Dendritic cell treated with granulocyte-macrophage colony-stimulating factor and Interleukin-4, amounts not matched to agents 40 ng/mL and 50 ng/mL, for 4 days (primary cell): ENCODE results near the gene RBM26.

Experiments
- H3K27ac Mint-ChIP-seq: one replicate; pipeline ENCODE4 v1.8.0; 2022; ENCODE audit warnings: mild to moderate bottlenecking, mixed read lengths
- H3K27me3 Mint-ChIP-seq: one replicate; pipeline ENCODE4 v1.8.0; 2022; ENCODE audit warnings: mild to moderate bottlenecking, mixed read lengths
- H3K36me3 Mint-ChIP-seq: one replicate; pipeline ENCODE4 v1.8.0; 2022; ENCODE audit warnings: low read depth, mixed read lengths
- H3K4me1 Mint-ChIP-seq: one replicate; pipeline ENCODE4 v1.8.0; 2022; ENCODE audit warnings: low read depth, mixed read lengths
- H3K4me3 Mint-ChIP-seq: one replicate; pipeline ENCODE4 v1.8.0; 2022; ENCODE audit warnings: mild to moderate bottlenecking, moderate library complexity, mixed read lengths
- H3K9me3 Mint-ChIP-seq: one replicate; pipeline ENCODE4 v1.8.0; 2022; ENCODE audit warnings: mixed read lengths
- intact Hi-C: fragments of 100-400 bp; cut with micrococcal nuclease; formaldehyde crosslinking; loops from one replicate; pipeline ENCODE4 v1.15.0; 2022

RBM26 gene

DNA sequence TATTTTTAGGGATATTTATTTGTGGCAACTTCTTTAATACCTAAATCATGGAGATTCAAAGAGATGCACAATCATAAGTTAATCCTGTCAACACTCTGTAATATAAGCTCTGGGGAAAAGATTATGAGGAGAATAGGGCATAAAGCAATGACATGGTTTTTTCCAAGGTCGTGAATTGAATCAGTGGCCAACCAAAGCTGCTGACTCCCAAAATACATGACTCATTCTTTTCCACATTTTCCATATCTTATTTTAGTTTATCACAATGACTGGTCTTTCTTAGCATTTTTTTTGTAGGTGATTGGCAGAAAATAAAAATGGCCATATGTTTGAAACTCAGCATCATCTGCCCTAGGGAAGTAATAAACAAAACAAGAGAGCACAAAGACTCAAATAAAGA is 28.5 kb upstream of the RBM26 start:
- Mint-ChIP-seq H3K4me3 (no peak overlapping the region), H3K27ac (no peak overlapping the region), H3K4me1 (no peaks in the 10 kb centered on the region), H3K36me3 (no peaks in the 10 kb centered on the region), H3K9me3 (no peaks in the 10 kb centered on the region), H3K27me3 (no peaks in the 10 kb centered on the region)
- intact Hi-C loops = no loop called here

DNA sequence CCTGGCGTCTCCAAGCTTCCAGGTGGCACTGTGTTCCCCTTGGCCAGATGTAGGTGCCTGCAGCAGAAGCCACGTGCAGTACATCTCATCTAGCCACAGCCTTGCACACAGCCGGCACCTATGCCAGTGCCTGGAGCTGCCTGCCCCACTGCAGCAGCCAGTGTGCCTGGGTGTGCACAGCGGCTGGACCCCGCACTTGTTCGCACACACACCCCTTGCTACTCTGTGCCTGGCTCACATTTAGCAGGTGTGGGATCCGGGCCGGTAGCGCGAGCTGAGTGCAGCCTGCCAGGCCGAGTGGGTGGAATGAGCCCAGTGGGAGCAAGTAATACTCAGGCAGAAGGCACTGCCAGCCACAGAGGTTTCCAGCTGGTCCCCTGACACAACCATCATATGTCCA is 26.9 kb upstream of the RBM26 start:
- H3K4me1 Mint-ChIP-seq = no peaks in the 10 kb centered on the region
- H3K4me3 Mint-ChIP-seq = no peak overlapping the region
- no peaks in the 10 kb centered on the region for H3K27me3 Mint-ChIP-seq
- no peak overlapping the region for H3K27ac Mint-ChIP-seq
- intact Hi-C loops = no loop called here
- no peaks in the 10 kb centered on the region for H3K9me3 Mint-ChIP-seq
- no peaks in the 10 kb centered on the region for H3K36me3 Mint-ChIP-seq

DNA sequence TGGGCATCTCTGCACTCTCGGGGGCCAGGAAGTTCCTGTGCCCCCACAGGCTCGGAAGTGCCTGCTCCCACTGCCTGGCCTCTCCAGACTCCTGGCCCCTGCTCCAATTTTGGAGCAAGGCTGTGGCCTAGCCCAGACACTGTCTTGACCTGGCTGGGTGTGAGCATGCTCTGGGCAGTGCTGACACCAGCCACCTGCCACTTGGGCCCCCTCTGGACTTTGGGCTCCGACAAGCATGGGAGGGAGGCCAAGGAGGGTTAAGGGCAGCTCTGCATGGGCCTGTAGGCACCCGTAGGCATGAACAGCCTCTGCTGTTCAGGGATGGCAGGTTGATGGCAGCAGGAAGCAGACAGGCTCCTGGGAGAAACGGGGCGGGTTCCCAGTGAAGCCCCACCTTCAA is 26.0 kb upstream of the RBM26 start:
- Mint-ChIP-seq H3K36me3 (no peaks in the 10 kb centered on the region), H3K4me1 (no peaks in the 10 kb centered on the region), H3K27ac (no peak overlapping the region), H3K9me3 (no peaks in the 10 kb centered on the region), H3K27me3 (no peaks in the 10 kb centered on the region), H3K4me3 (no peak overlapping the region)
- intact Hi-C loops = no loop called here

- intact Hi-C loops = no loop called here
Observed at GRCh38 chr13:79429309-79429708, 23.3 kb upstream of the RBM26 start.

GRCh38 chr13:79427883-79428282 is 21.8 kb upstream of the RBM26 start:
- Mint-ChIP-seq H3K36me3 (no peaks in the 10 kb centered on the region), H3K4me1 (no peaks in the 10 kb centered on the region), H3K9me3 (no peaks in the 10 kb centered on the region), H3K27me3 (peaks cover 1% of the 10 kb centered on the region), H3K4me3 (no peak overlapping the region), H3K27ac (no peak overlapping the region)
- intact Hi-C loops = no loop called here

More at GRCh38 chr13:79429309-79429708, 23.3 kb upstream of the RBM26 start:
- Mint-ChIP-seq H3K4me3 (no peak overlapping the region), H3K4me1 (no peaks in the 10 kb centered on the region), H3K27me3 (peaks cover 1% of the 10 kb centered on the region), H3K27ac (no peak overlapping the region), H3K9me3 (no peaks in the 10 kb centered on the region), H3K36me3 (no peaks in the 10 kb centered on the region)

DNA sequence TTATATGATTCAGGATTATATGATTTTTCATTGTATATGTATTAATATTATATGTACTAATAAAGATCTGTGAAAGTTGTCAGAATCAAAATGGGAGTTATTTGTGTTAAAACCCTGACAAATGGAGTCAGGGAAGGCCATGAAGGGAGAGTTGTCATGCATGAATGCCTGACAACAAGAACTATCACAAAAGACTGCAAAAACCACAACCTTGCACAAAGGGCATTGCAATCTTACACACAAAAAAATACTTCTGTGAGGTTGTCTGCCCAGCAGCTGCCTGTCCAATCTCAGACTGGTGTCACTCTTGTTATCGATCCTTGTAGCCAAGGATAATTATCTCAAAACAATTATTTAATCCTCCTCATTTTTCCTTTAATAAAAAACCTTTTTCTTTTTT is 21.2 kb upstream of the RBM26 start:
- Mint-ChIP-seq H3K4me3 (no peak overlapping the region), H3K27ac (no peak overlapping the region), H3K9me3 (no peaks in the 10 kb centered on the region), H3K36me3 (no peaks in the 10 kb centered on the region), H3K27me3 (peaks cover 1% of the 10 kb centered on the region), H3K4me1 (no peaks in the 10 kb centered on the region)
- intact Hi-C loops = no loop called here

DNA sequence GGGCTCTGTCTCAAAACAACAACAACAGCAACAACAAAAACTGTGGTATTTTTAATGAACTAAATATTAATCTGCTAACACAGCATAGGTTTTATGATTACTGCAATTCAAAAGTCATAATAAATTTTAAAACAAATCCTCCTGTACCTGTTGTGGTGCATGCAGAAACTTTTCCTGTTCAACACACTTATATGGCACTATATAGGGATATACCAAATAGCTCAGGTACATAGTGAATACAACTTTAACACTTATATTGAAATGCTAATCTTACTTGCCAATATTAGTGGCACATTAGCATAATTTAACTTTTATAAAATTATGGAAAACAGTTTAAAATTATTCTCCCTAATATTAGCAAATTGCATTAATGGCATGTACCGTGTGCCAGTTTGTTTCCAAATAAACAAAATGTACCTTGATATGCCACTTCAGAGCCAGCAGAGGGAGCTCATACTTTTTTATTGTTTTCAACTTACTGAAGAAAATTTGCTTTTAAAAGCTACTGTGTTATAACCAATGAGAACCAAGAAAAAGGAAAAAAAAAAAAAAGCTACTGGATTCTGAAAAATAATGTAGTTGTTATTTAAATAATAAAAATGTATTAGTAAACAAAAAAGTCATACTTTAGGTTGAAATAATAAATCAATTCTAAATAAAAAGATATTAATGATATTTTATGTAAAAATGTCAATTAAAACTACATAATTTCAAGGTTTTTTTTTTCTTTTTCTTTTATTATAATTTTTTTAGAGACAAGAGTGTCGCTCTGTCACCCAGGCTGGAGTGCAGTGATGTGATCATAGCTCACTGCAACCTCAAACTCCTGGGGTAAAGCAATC is 18.0 kb upstream of the RBM26 start:
- Mint-ChIP-seq H3K4me1 (no peaks in the 10 kb centered on the region), H3K9me3 (no peaks in the 10 kb centered on the region), H3K27me3 (peaks cover 1% of the 10 kb centered on the region), H3K36me3 (no peaks in the 10 kb centered on the region), H3K27ac (no peak overlapping the region), H3K4me3 (no peak overlapping the region)
- intact Hi-C loops = loop anchor here (1.0 kb wide), 1 partner anchor 117 kb away; no protein-coding TSS in a partner anchor

- intact Hi-C loops = no loop called here
- H3K4me3 Mint-ChIP-seq = no peak overlapping the region
- H3K27me3 Mint-ChIP-seq = peaks cover 1% of the 10 kb centered on the region
- no peaks in the 10 kb centered on the region for H3K9me3 Mint-ChIP-seq
- H3K27ac Mint-ChIP-seq = no peak overlapping the region
- H3K36me3 Mint-ChIP-seq = no peaks in the 10 kb centered on the region
- H3K4me1 Mint-ChIP-seq = no peaks in the 10 kb centered on the region
Observed at GRCh38 chr13:79423340-79423739, 17.3 kb upstream of the RBM26 start.

DNA sequence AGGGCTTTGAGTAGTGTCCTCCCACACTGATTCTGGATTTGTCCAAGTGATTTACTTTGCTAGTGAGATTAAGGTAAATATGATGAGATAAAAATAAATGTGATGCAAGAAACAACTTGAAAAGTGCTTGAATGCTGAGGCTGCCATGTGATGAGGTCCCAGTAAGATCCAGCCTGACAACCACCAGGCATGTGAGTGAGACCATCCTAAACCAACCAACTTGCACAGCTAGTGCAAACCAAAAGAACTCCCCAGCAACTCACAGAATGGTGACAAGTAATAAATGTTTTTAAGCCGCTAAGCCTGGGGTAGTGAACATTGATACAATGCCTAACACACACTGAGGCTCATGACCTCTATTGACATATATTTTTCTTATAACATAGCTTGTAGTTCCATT is 13.3 kb upstream of the RBM26 start:
- Mint-ChIP-seq H3K27me3 (no peaks in the 10 kb centered on the region), H3K27ac (no peak overlapping the region), H3K4me1 (no peaks in the 10 kb centered on the region), H3K4me3 (no peak overlapping the region), H3K36me3 (no peaks in the 10 kb centered on the region), H3K9me3 (no peaks in the 10 kb centered on the region)
- intact Hi-C loops = no loop called here

GRCh38 chr13:79417741-79418140 is 11.7 kb upstream of the RBM26 start:
- H3K36me3 Mint-ChIP-seq = no peaks in the 10 kb centered on the region
- no peaks in the 10 kb centered on the region for H3K9me3 Mint-ChIP-seq
- H3K27me3 Mint-ChIP-seq = no peaks in the 10 kb centered on the region
- intact Hi-C loops = no loop called here
- no peak overlapping the region for H3K27ac Mint-ChIP-seq
- H3K4me1 Mint-ChIP-seq = no peaks in the 10 kb centered on the region
- no peak overlapping the region for H3K4me3 Mint-ChIP-seq

- H3K9me3 Mint-ChIP-seq = no peaks in the 10 kb centered on the region
- no peaks in the 10 kb centered on the region for H3K36me3 Mint-ChIP-seq
- H3K27me3 Mint-ChIP-seq = no peaks in the 10 kb centered on the region
- no peak overlapping the region for H3K27ac Mint-ChIP-seq
- no peak overlapping the region for H3K4me3 Mint-ChIP-seq
- intact Hi-C loops = no loop called here
- no peaks in the 10 kb centered on the region for H3K4me1 Mint-ChIP-seq
Observed at GRCh38 chr13:79413521-79413920, 7.5 kb upstream of the RBM26 start.

DNA sequence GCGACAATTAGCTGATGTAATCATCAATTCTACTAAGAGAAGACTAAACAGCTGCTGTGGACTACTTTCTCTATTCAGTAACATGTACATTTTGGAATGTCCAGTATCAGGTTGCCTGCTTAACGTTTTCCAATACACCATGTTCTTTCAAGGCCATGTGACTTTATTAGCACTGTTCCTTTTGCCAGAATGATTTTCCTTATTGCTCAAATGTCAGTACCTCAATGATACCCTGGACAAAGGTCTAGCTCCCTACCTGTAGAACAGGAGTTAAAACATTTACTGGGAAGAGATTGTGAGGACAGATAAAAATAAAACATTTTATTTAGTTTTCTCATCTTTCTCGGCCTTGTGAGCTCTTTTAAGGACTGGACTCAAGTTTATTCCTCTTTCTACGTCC is 3.8 kb upstream of the RBM26 start:
- Mint-ChIP-seq H3K9me3 (no peaks in the 10 kb centered on the region), H3K27me3 (no peaks in the 10 kb centered on the region), H3K36me3 (peaks cover 10% of the 10 kb centered on the region), H3K4me1 (peaks cover 10% of the 10 kb centered on the region), H3K4me3 (no peak overlapping the region), H3K27ac (no peak overlapping the region)
- intact Hi-C loops = loop anchor here (10.0 kb wide), 1 partner anchor 215 kb away; no protein-coding TSS in a partner anchor

DNA sequence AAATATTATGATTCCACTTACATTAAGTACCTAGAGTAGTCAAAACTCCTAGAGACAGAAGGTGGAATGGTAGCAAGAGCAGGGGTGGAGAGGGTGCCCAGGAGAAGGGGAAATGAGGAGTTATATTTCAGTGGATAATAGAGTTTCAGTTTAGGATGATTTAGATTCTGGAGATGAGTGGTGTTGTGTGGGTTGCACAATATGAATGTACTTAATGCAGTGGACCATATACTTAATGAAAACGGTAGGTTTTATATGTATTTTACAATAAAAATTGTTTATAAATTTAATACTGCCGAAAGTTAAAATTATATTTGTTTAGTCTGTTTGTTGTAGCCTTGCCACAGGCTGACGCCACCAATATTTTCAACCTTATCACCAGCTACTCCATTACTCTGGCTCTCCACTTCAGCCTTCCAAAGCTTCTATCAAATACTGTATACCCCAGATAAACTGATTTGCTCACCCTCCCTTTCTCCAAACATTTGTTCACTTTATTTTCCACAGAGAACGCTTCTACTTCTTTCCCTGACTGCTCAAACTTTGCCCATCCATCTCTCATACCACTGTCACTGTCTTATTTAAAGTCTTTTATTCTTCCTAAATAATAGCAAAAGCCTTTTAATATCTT is 1.4 kb upstream of the RBM26 start:
- no peak overlapping the region for H3K4me3 Mint-ChIP-seq
- peaks cover 13% of the 10 kb centered on the region for H3K36me3 Mint-ChIP-seq
- H3K27ac Mint-ChIP-seq = no peak overlapping the region
- no peaks in the 10 kb centered on the region for H3K27me3 Mint-ChIP-seq
- intact Hi-C loops = loop anchor here (10.0 kb wide), 1 partner anchor 213 kb away; no protein-coding TSS in a partner anchor
- H3K4me1 Mint-ChIP-seq = peaks cover 10% of the 10 kb centered on the region
- no peaks in the 10 kb centered on the region for H3K9me3 Mint-ChIP-seq

- Mint-ChIP-seq H3K36me3 (peaks cover 17% of the 10 kb centered on the region), H3K27me3 (no peaks in the 10 kb centered on the region), H3K4me1 (peaks cover 10% of the 10 kb centered on the region), H3K4me3 (no peak overlapping the region), H3K9me3 (no peaks in the 10 kb centered on the region), H3K27ac (no peak overlapping the region)
- intact Hi-C loops = loop anchor here (10.0 kb wide), 1 partner anchor 212 kb away; no protein-coding TSS in a partner anchor
Observed at GRCh38 chr13:79406597-79406908, 498 bp upstream of the RBM26 start.

DNA sequence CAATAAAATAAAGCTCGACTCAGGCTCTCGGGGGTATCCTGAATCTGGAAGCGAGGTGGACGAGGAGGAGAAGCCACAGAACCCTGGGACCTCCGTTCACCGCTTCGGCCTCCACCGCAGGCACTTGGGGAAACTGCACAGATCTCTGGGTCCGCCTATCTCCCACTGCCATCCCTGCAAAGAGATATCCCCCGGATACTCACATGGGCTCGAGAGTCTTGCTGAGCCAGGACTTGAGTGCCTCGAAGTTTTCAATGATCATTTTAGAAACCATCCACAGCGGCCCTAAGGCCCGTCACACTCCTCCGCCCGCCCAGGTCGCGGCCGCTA is 589 bp downstream of the RBM26 start:
- intact Hi-C loops = loop anchor here (10.0 kb wide), 1 partner anchor 211 kb away; no protein-coding TSS in a partner anchor
- H3K4me1 Mint-ChIP-seq = peaks cover 18% of the 10 kb centered on the region
- H3K36me3 Mint-ChIP-seq = peaks cover 26% of the 10 kb centered on the region
- H3K27ac Mint-ChIP-seq = no peak overlapping the region
- no peaks in the 10 kb centered on the region for H3K9me3 Mint-ChIP-seq
- H3K4me3 Mint-ChIP-seq = no peak overlapping the region
- no peaks in the 10 kb centered on the region for H3K27me3 Mint-ChIP-seq
